Sigmoid colon (tissue), 7 donors: Measurements from ENCODE around the gene PAM16. TPM values are rescaled to one million over a fixed set of nuclear protein-coding genes. Genes with fewer than 3 reads are reported as not detected.

ENCODE experiments used
- DNase-seq: peaks from one replicate; pipeline ENCODE4 v3.0.0-alpha.2; 2019
- H3K27ac ChIP-seq, 4 donors: fragments of 200-600 bp; sonication (generic); one replicate each; pipeline ENCODE4 v1.5.1; 2016 to 2019; ENCODE audit warnings: mild to moderate bottlenecking in 1 of 4
- H3K27me3 ChIP-seq, 3 donors: fragments of 200-600 bp; sonication (generic); one replicate each; pipeline ENCODE4 v1.5.1; 2019; ENCODE audit warnings: mild to moderate bottlenecking in 1 of 3
- H3K36me3 ChIP-seq, 4 donors: fragments of 200-600 bp; sonication (generic); one replicate each; pipeline ENCODE4 v1.5.1; 2016 to 2019
- H3K4me1 ChIP-seq, 4 donors: fragments of 200-600 bp; sonication (generic); one replicate each; pipeline ENCODE4 v1.5.1; 2017 to 2019
- H3K4me3 ChIP-seq, 4 donors: fragments of 200-600 bp; sonication (generic); one replicate each; pipeline ENCODE4 v1.5.1; 2017 to 2019; ENCODE audit warnings: mild to moderate bottlenecking in 2 of 4, moderate library complexity in 1 of 4
- H3K9me3 ChIP-seq, 4 donors: fragments of 200-600 bp in 3 of 4; sonication (generic) in 3 of 4; one replicate each; pipeline versions ENCODE4 v1.5.1 to v1.6.1; 2013 to 2019
- CTCF ChIP-seq, 4 experiments: fragments of 450-650 bp in 3 of 4; fragments of 200-600 bp in 1 of 4; IDR thresholded peaks; one replicate each; pipeline ENCODE4 v1.5.1; 2016 to 2019; ENCODE audit warnings: antibody characterized with exemption in 4 of 4, mild to moderate bottlenecking in 3 of 4, moderate library complexity in 2 of 4
- EP300 ChIP-seq, 4 donors: sonication (generic); formaldehyde crosslinking; IDR thresholded peaks; one replicate each; pipeline ENCODE4 v1.6.1; 2017; ENCODE audit warnings: antibody characterized with exemption in 4 of 4
- POLR2A ChIP-seq, 2 donors: fragments of 450-650 bp; IDR thresholded peaks; one replicate each; pipeline ENCODE4 v1.6.1; 2016; ENCODE audit warnings: antibody characterized with exemption in 2 of 2, mild to moderate bottlenecking in 2 of 2, moderate library complexity in 2 of 2
- POLR2AphosphoS5 ChIP-seq, 4 donors: sonication (generic); formaldehyde crosslinking; IDR thresholded peaks; one replicate each; pipeline ENCODE4 v1.6.1; 2017; ENCODE audit warnings: antibody characterized with exemption in 4 of 4
- WGBS, 2 donors: extraction: QIAGEN DNeasy Blood & Tissue Kit; methylation state at CpG; one replicate each; pipeline ENCODE4 v1.1.7; 2013; 5-methylcytosine and 5-hydroxymethylcytosine counted together
- intact Hi-C: fragments of 100-400 bp; cut with DNase I; formaldehyde crosslinking; loops from one replicate; pipeline ENCODE4 v1.15.1; 2023
- polyA plus RNA-seq, 3 donors: library from polyadenylated mRNA; stranded (reverse); fragments of 200-250 nt; gene quantifications; one replicate each; pipeline ENCODE4 v1.2.3, GENCODE V29; 2013
- total RNA-seq, 4 donors: library from RNA; depleted of rRNA; stranded (reverse); fragments of >200 nt; gene quantifications; one replicate each; pipeline ENCODE4 v1.1.0, GENCODE V29; 2016
- donor health status: healthy with polysubstance abuse.
- donor health status: Bipolar disorder and iron deficiency.
- donor health status: healthy.

PAM16 gene
- total and polyA plus RNA-seq, 7 donors: 36.0 to 57.0 (median 49.0) TPM

GRCh38 chr16:4325253-4325758, 25.8 kb downstream of the PAM16 start:
- 62 to 76% methylated on average over 6 of the region's 6 CpGs for WGBS, 2 donors

GRCh38 chr16:4324492-4325252, 26.4 kb downstream of the PAM16 start:
- TF ChIP-seq EP300 (IDR thresholded peaks at IDR 0.05) (no peak), POLR2AphosphoS5 (IDR thresholded peaks at IDR 0.05) (no peak), CTCF (IDR thresholded peaks at IDR 0.05) (no peak), POLR2A (IDR thresholded peaks at IDR 0.05) (no peak)
- H3K4me3 ChIP-seq: no peak overlapping the region
- H3K27me3 ChIP-seq: no peaks in the 10 kb centered on the region
- intact Hi-C loops: loop anchor here (5.0 kb wide), 1 partner anchor 52 kb away; the partner anchor contains the start of gene TFAP4
- DNase-seq: peak; percentile 66
- peak overlapping the region; percentile 83 to 95 (median 86) for H3K27ac ChIP-seq
- peaks cover 2 to 90% (median 83%) of the 10 kb centered on the region in 4 donors for H3K4me1 ChIP-seq
- no peaks in the 10 kb centered on the region for H3K36me3 ChIP-seq
- H3K9me3 ChIP-seq: no peaks in the 10 kb centered on the region
- 81 to 83% methylated on average over 22 of the region's 22 CpGs for WGBS, 2 donors

More at GRCh38 chr16:4325253-4325758, 25.8 kb downstream of the PAM16 start:
- Histone ChIP-seq H3K27ac (peak overlapping the region; percentile 83 to 95 (median 86)), H3K36me3 (no peaks in the 10 kb centered on the region), H3K27me3 (no peaks in the 10 kb centered on the region), H3K4me3 (no peak overlapping the region), H3K4me1 (peaks cover 2 to 89% (median 83%) of the 10 kb centered on the region in 4 donors), H3K9me3 (no peaks in the 10 kb centered on the region)
- intact Hi-C loops: loop anchor here (5.0 kb wide), 1 partner anchor 53 kb away; the partner anchor contains the start of gene TFAP4
- peak; percentile 64 for DNase-seq
- TF ChIP-seq CTCF (IDR thresholded peaks at IDR 0.05) (no peak), POLR2A (IDR thresholded peaks at IDR 0.05) (no peak), POLR2AphosphoS5 (IDR thresholded peaks at IDR 0.05) (no peak), EP300 (IDR thresholded peaks at IDR 0.05) (no peak)

GRCh38 chr16:4323845-4324488, 27.2 kb downstream of the PAM16 start:
- no peaks in the 10 kb centered on the region for H3K9me3 ChIP-seq
- no peaks in the 10 kb centered on the region for H3K27me3 ChIP-seq
- H3K36me3 ChIP-seq: no peaks in the 10 kb centered on the region
- DNase-seq: peak; percentile 89
- 32 to 60% methylated on average over 12 of the region's 12 CpGs for WGBS, 2 donors
- peak overlapping the region in 1 of 4 donors; percentile 18 for H3K4me3 ChIP-seq
- peaks cover 2 to 90% (median 83%) of the 10 kb centered on the region in 4 donors for H3K4me1 ChIP-seq
- intact Hi-C loops: no loop called here
- H3K27ac ChIP-seq: peak overlapping the region; percentile 83 to 95 (median 86)
- TF ChIP-seq EP300 (IDR thresholded peaks at IDR 0.05) (no peak), POLR2AphosphoS5 (IDR thresholded peaks at IDR 0.05) (no peak), CTCF (IDR thresholded peaks at IDR 0.05) (no peak), POLR2A (IDR thresholded peaks at IDR 0.05) (no peak)

GRCh38 chr16:4323071-4323844, 27.9 kb downstream of the PAM16 start:
- DNase-seq: peak; percentile 63
- H3K36me3 ChIP-seq: no peaks in the 10 kb centered on the region
- TF ChIP-seq EP300 (IDR thresholded peaks at IDR 0.05) (no peak), POLR2A (IDR thresholded peaks at IDR 0.05) (no peak), CTCF (IDR thresholded peaks at IDR 0.05) (no peak), POLR2AphosphoS5 (IDR thresholded peaks at IDR 0.05) (no peak)
- H3K27me3 ChIP-seq: no peaks in the 10 kb centered on the region
- intact Hi-C loops: no loop called here
- WGBS, 2 donors: 74 to 83% methylated on average over 21 of the region's 21 CpGs
- peak overlapping the region; percentile 83 to 95 (median 86) for H3K27ac ChIP-seq
- no peaks in the 10 kb centered on the region for H3K9me3 ChIP-seq
- peaks cover 2 to 90% (median 83%) of the 10 kb centered on the region in 4 donors for H3K4me1 ChIP-seq
- H3K4me3 ChIP-seq: no peak overlapping the region
